PC-3 (cell line): ENCODE measurements around the gene TTC7B. TPM values are rescaled to one million over a fixed set of nuclear protein-coding genes. Genes with fewer than 3 reads are reported as not detected.

Experiments used
- ATAC-seq: fragments of 200-7000 bp; cut with Tn5 transposase; 2 replicates; pipeline ENCODE4 v1.9.1; 2020; ENCODE audit warnings: mild to moderate bottlenecking, moderate library complexity
- BruUV-seq: library from RNA; stranded (reverse); fragments of 400-500 nt; replicated peaks from 2 replicates; lab custom pipeline; 2021; lab: Mats Ljungman, UMichigan
- CTCF ChIA-PET: fragments of 300-600 bp; sonication (Branson Sonifier 250); formaldehyde crosslinking; loops from one replicate; lab custom pipeline; 2022; ENCODE audit warnings: antibody characterized with exemption; lab: Charles Lee
- POLR2A ChIA-PET: fragments of 300-600 bp; sonication (Branson Sonifier 250); formaldehyde crosslinking; loops from one replicate; lab custom pipeline; 2022; ENCODE audit warnings: antibody characterized with exemption; ENCODE audit not compliant: unreplicated experiment; lab: Charles Lee
- DNase-seq: peaks from one replicate; pipeline ENCODE4 v3.0.0-alpha.2; 2015
- H2AFZ ChIP-seq: fragments of 300-600 bp; sonication (generic); 2 replicates; pipeline ENCODE4 v1.6.0; 2016; ENCODE audit warnings: antibody characterized with exemption, low read length
- H3F3A ChIP-seq: fragments of 300-600 bp; sonication (generic); one replicate; pipeline ENCODE4 v1.6.0; 2017; ENCODE audit warnings: antibody characterized with exemption, low read length, control low read depth, mild to moderate bottlenecking; ENCODE audit not compliant: unreplicated experiment
- H3K27ac ChIP-seq: fragments of 300-600 bp; sonication (generic); 2 replicates; pipeline ENCODE4 v1.5.1; 2016; ENCODE audit warnings: mild to moderate bottlenecking, low read length
- H3K27me3 ChIP-seq: fragments of 300-600 bp; sonication (generic); 2 replicates; pipeline ENCODE4 v1.6.1; 2016; ENCODE audit warnings: low read length, mixed read lengths
- H3K36me3 ChIP-seq: fragments of 300-600 bp; sonication (generic); 2 replicates; pipeline ENCODE4 v1.6.1; 2016; ENCODE audit warnings: low read depth, mixed run types, low read length, mixed read lengths
- H3K4me1 ChIP-seq: fragments of 300-600 bp; sonication (generic); 2 replicates; pipeline ENCODE4 v1.5.1; 2016; ENCODE audit warnings: low read length; ENCODE audit not compliant: insufficient read depth
- H3K4me2 ChIP-seq: fragments of 300-600 bp; sonication (generic); 2 replicates; pipeline ENCODE4 v1.6.0; 2016; ENCODE audit warnings: low read length
- H3K4me3 ChIP-seq: fragments of 300-600 bp; sonication (generic); 2 replicates; pipeline ENCODE4 v1.5.1; 2016; ENCODE audit warnings: mild to moderate bottlenecking, low read length, mixed read lengths
- H3K79me2 ChIP-seq: fragments of 300-600 bp; sonication (generic); 2 replicates; pipeline ENCODE4 v1.6.1; 2017; ENCODE audit warnings: low read length, mixed read lengths
- H3K9ac ChIP-seq: fragments of 300-600 bp; sonication (generic); 2 replicates; pipeline ENCODE4 v1.6.0; 2016; ENCODE audit warnings: mild to moderate bottlenecking, low read length
- H3K9me2 ChIP-seq: fragments of 300-600 bp; sonication (generic); replicated peaks from 2 replicates; pipeline ENCODE4 v1.6.1; 2016; ENCODE audit warnings: mixed run types, low read length, mixed read lengths
- H3K9me3 ChIP-seq: fragments of 300-600 bp; sonication (generic); 2 replicates; pipeline ENCODE4 v1.6.1; 2016; ENCODE audit warnings: low read length, mixed read lengths
- H4K20me1 ChIP-seq: fragments of 300-600 bp; sonication (generic); 2 replicates; pipeline ENCODE4 v1.6.1; 2016; ENCODE audit warnings: low read length, mixed read lengths
- CTCF ChIP-seq: fragments of 300-600 bp; sonication (generic); conservative IDR thresholded peaks from 2 replicates; pipeline ENCODE4 v1.5.1; 2017; ENCODE audit warnings: antibody characterized with exemption, low read depth, mild to moderate bottlenecking, low read length
- EZH2 ChIP-seq: fragments of 300-600 bp; sonication (generic); IDR thresholded peaks from one replicate; pipeline ENCODE4 v1.6.1; 2017; ENCODE audit warnings: antibody characterized with exemption, mild to moderate bottlenecking, low read length; ENCODE audit not compliant: unreplicated experiment
- EZH2phosphoT487 ChIP-seq: fragments of 300-600 bp; sonication (generic); IDR thresholded peaks from 2 replicates; pipeline ENCODE4 v1.6.1; 2018; ENCODE audit warnings: mild to moderate bottlenecking, antibody characterized with exemption, low read length, borderline replicate concordance
- intact Hi-C: fragments of 100-400 bp; cut with micrococcal nuclease; formaldehyde crosslinking; loops from 2 replicates; pipeline ENCODE4 v1.9.0; 2023
- total RNA-seq: library from RNA; depleted of rRNA; stranded (reverse); fragments of >200 nt; gene quantifications from 2 replicates; pipeline ENCODE4 v1.2.3, GENCODE V29; 2014

Gene TTC7B
- total RNA-seq, 1 experiment from 2014 or later: 45.6 TPM

DNA sequence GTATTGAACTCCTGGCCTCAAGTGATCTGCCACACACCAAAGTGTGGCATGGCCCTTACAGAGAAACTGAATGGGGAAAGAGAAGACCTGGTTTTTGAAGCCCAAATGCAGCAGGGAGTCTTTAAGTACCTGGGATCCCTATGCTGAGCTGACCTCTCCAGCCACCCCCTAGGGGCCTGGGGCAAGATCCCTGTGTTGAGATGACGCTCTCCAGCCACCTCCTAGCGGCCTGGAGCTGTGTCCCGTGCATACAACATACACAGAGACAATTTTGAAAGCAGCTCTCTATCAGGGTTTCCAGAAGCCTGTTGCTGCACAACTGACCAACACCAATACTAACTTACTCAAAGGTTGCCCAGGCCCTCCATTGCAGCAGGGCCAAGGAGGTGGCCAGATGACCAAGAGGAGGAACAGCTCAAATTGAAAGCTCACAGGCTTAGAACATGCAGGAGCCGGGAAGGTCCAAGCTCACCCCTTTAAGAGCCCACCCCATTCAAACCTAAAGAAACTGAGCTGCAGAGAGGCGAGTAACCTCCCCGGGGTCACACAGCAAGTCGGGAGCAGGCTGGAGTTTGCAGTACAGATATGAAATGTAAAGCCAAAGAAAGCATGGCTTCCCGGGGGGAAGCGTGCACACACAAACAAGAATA is 31.5 kb downstream of the TTC7B start:
- no peak overlapping the region for H3K27ac ChIP-seq
- H3K79me2 ChIP-seq: no peaks in the 10 kb centered on the region
- ATAC-seq (no peak), DNase-seq (no peak)
- H3K4me1 ChIP-seq: no peaks in the 10 kb centered on the region
- H2AFZ ChIP-seq: no peak overlapping the region
- BruUV-seq: no TSS peak
- no peaks in the 10 kb centered on the region for H3K36me3 ChIP-seq
- no peaks in the 10 kb centered on the region for H3K9me2 ChIP-seq
- H3K9ac ChIP-seq: no peak overlapping the region
- POLR2A ChIA-PET: no interaction called here
- no peaks in the 10 kb centered on the region for H3F3A ChIP-seq
- no peak overlapping the region for H3K4me3 ChIP-seq
- H3K4me2 ChIP-seq: no peak overlapping the region
- no peaks in the 10 kb centered on the region for H4K20me1 ChIP-seq
- TF ChIP-seq EZH2: no peak
- TF ChIP-seq CTCF: no peak
- no peak for TF ChIP-seq EZH2phosphoT487
- H3K27me3 ChIP-seq: no peaks in the 10 kb centered on the region
- CTCF ChIA-PET: no interaction called here
- intact Hi-C loops: no loop called here
- H3K9me3 ChIP-seq: no peaks in the 10 kb centered on the region

- no peaks in the 10 kb centered on the region for H3K36me3 ChIP-seq
- H4K20me1 ChIP-seq: no peaks in the 10 kb centered on the region
- BruUV-seq: no TSS peak
- intact Hi-C loops: no loop called here
- H2AFZ ChIP-seq: no peak overlapping the region
- H3K9me2 ChIP-seq: no peaks in the 10 kb centered on the region
- no peak overlapping the region for H3K4me2 ChIP-seq
- no peaks in the 10 kb centered on the region for H3K79me2 ChIP-seq
- H3K27me3 ChIP-seq: no peaks in the 10 kb centered on the region
- H3K9ac ChIP-seq: no peak overlapping the region
- no peaks in the 10 kb centered on the region for H3K9me3 ChIP-seq
- H3K4me3 ChIP-seq: no peak overlapping the region
- DNase-seq: no peak
- H3K27ac ChIP-seq: no peak overlapping the region
- TF ChIP-seq EZH2: no peak
- no peak for TF ChIP-seq EZH2phosphoT487
- ChIA-PET POLR2A (interaction anchor here (0.6 kb wide), 1 partner anchor 138 kb away, joined by 5 read pairs; no protein-coding TSS in a partner anchor), CTCF (interaction anchor here (1.0 kb wide), 1 partner anchor 12 kb away, joined by 3 read pairs; no protein-coding TSS in a partner anchor)
- ATAC-seq: no peak
- no peaks in the 10 kb centered on the region for H3F3A ChIP-seq
- no peaks in the 10 kb centered on the region for H3K4me1 ChIP-seq
Observed at GRCh38 chr14:90783344-90783743, 32.9 kb downstream of the TTC7B start.

- TF ChIP-seq EZH2phosphoT487: no peak
- TF ChIP-seq CTCF: no peak
- no peak for TF ChIP-seq EZH2
- Histone ChIP-seq H3F3A (no peaks in the 10 kb centered on the region), H3K4me2 (no peak overlapping the region), H2AFZ (no peak overlapping the region), H3K9me2 (no peaks in the 10 kb centered on the region), H3K9me3 (no peaks in the 10 kb centered on the region), H3K9ac (no peak overlapping the region), H3K4me1 (no peaks in the 10 kb centered on the region), H3K4me3 (no peak overlapping the region), H3K27me3 (no peaks in the 10 kb centered on the region), H3K36me3 (no peaks in the 10 kb centered on the region), H3K79me2 (no peaks in the 10 kb centered on the region), H4K20me1 (no peaks in the 10 kb centered on the region), H3K27ac (no peak overlapping the region)
- ATAC-seq (no peak), DNase-seq (no peak)
- intact Hi-C loops: no loop called here
- POLR2A ChIA-PET: interaction anchor here (0.6 kb wide), 1 partner anchor 138 kb away, joined by 5 read pairs; no protein-coding TSS in a partner anchor
- CTCF ChIA-PET: interaction anchor here (1.0 kb wide), 1 partner anchor 13 kb away, joined by 3 read pairs; no protein-coding TSS in a partner anchor
- BruUV-seq: no TSS peak
Observed at GRCh38 chr14:90782892-90783291, 33.3 kb downstream of the TTC7B start.
